H54 (cell line): ENCODE measurements around the gene CCDC54.
"Not testable (repeated sequence)": the region's sequence is repeated elsewhere in the genome, so short reads cannot be mapped to it uniquely, and the experiment has no call there.

ENCODE experiments used
- DNase-seq: peaks from one replicate; pipeline ENCODE4 v3.0.0; 2011; ENCODE audit warnings: low spot score, mixed read lengths; ENCODE audit not compliant: insufficient read length
- FAIRE-seq: peaks from 3 replicates; lab custom pipeline; 2011; peaks lifted over from hg19 to GRCh38; lab: Jason Lieb, UNC
- POLR2A ChIP-seq: IDR thresholded peaks from 2 replicates; pipeline ENCODE4 v1.6.1; 2011; ENCODE audit warnings: low read depth, mild to moderate bottlenecking, low read length

Gene CCDC54

DNA sequence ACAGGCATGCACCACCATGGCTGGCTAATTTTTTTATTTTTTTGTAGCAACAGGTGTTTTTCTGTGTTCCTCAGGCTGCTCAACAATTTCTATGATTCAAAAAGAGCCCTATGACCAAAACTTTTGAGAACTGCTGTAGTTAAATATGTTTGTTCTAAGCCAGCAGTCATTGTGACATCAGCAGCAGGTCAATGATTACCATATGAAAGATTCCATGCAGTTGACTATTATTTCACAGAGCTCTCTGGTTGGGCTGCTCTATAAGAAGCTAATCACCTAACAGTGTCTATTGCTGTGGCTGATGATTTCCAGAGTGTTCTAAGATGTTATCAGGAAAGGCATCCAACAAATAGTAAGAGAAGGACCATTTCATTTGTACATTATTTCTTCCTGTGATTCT lies at the start of gene CCDC54:
Gene CCDC54, plus strand, starts transcription at position 289 of the 400 bp plus-strand sequence. CDS start 149 bp downstream, outside the sequence.
- no peak for DNase-seq
- peak; percentile 23 for FAIRE-seq
- TF ChIP-seq POLR2A: no peak

DNA sequence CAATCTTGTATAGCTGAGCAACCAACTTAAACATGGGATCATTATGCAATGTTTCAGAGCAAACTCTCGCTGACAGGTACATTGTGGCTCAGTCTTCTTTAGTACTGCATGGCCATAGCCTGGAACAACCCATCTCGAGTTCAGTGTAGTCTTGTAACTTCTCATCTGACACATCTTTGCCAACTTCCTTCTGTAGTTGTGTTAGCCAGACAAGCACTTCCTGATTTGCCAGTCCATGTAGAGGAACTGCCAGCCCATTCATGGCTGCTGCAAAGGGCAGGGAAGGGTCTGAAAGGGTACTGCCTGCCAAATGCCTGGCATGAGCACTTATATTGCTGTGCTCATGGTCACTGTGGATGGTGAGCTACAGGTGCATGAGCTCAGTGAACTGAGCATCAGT lies 49.2 kb upstream of the CCDC54 start:
- no peak for DNase-seq
- no peak for TF ChIP-seq POLR2A
- FAIRE-seq: no peak

DNA sequence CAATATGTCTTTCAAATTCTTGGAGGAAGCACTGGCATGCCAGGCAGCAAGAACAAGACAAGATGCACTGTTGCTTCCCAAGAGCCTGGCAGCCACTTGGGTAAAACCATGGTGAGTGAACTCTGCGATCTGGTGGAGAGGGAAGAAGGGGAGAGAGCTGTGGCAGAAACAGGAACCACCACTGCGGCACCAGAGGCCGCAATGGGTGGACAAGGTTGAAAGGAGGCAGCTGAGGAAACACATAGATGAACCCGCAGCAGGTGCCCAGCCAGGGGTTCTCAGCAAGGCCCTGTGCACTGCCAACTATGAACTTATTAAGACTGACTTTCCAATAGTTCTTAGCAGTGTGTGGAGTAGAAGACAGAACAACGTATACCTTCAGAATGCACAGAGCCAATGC lies 48.2 kb upstream of the CCDC54 start:
- TF ChIP-seq POLR2A: no peak
- no peak for DNase-seq
- FAIRE-seq: no peak

DNA sequence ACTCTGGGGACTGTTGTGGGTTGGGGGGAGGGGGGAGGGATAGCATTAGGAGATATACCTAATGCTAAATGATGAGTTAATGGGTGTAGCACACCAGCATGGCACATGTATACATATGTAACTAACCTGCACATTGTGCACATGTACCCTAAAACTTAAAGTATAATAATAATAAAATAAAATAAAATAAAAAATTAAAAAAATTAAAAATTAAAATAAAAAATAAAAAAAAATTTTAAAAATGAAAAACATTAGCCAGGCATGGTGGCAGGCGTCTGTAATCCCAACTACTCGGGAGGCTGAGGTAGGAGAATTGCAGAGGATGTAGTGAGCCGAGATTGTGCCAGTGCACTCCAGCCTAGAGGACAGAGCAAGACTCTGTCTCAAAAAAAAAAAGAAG lies 37.5 kb upstream of the CCDC54 start:
- FAIRE-seq, DNase-seq: not testable (repeated sequence)

DNA sequence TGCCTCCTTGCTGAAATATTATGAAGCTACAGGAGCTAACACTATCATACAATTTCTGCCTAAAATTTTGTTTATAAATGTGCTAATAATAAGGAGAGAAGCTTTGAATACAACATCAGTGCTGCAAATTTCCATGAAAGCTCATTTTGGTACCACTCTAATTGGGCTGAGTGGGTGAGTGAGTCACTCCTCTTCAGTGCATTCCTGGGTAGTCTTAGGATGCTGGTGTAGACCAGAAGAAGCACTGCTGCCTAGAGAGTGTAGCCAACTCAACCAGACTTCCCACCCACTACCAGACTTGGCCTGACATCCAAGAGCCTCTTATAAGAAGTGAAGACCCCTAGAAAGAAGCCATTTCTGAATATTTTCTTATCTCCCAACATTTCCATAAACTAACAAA lies 32.5 kb upstream of the CCDC54 start:
- DNase-seq: no peak
- no peak for TF ChIP-seq POLR2A
- peak; percentile 71 for FAIRE-seq

DNA sequence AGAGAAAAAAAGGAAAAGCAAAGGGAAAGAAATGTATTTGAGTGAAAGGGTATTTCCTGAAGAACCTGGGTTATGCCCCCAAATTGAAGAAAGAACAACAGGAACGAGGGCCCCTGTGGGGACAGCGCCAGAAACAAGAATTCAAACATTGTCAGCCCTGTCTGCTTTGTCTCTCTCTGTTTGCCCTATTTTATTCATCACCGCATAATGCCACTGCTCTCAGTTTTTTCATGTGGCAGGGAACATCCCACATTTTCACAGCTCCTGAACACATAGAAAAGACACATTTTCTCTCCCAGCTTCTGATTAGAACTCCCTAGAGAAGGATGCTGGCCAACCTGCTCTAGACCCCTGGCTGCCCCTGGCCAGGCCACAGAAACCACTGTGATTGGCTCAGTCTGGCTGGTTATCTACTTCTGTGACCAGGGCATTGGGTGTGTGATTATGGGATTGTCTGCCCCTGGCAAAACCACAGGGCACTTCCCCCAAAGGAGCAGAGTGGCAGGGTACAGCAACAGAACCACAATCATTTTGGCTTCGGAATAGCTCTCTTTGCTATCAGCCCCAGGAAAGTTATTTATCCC lies 31.3 kb upstream of the CCDC54 start:
- no peak for DNase-seq
- TF ChIP-seq POLR2A: no peak
- no peak for FAIRE-seq

DNA sequence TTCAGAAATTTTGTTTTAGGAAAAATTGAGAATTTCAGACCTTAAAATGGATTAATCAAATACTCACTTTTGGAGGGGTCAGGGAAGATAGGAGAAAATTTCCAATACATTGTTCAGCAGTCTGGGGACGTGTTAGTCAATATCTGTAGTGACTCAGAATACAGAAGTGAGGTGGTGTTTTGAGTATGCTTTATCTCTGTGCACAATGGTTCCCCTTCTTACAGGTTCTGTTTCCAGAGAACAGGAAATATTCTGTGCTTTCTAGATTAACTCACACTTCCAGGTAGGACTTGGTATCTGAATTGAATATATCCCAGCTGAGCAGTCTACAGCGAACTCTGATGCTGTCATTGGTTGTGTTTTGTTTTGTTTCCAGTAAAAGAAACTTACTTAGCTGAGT lies 30.7 kb upstream of the CCDC54 start:
- DNase-seq (no peak), FAIRE-seq (peak; percentile 27)
- no peak for TF ChIP-seq POLR2A

DNA sequence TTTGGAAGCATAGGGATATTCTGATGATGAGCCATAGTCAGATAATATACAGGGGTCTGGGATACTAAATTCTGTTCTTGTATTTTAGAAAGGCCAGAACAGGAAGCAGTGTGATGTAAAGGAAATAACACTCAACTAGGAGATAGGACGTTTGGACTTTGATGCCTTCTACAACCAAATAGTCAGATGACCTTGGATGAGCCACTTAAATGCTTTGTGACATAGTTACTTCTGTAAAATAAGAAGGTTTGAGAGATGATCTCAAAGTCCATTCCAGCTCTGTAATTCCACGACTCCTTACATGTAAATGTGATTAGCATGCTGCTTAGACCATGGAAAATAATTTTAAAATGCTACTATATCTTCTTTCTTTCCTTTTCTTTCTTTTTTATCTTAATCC lies 29.5 kb upstream of the CCDC54 start:
- DNase-seq: no peak
- no peak for TF ChIP-seq POLR2A
- no peak for FAIRE-seq

DNA sequence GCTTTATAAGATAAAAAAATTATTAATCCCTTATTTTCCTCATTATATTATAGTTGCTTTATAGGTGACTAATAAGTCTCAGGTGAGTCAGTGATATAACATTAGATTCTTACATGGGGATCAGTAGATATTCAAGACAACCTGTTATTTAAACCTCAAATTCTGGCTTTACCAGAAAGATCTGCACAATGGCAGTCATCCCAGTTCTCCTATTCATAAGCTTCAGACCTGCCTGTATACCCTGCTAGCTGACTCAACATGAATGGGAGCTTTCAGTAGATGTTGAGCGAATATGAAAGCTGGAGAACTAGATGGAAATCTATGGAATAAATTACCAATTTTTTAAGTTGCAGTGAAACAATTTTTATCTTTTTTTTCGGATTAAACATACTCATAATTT lies 20.5 kb upstream of the CCDC54 start:
- FAIRE-seq: no peak
- DNase-seq: no peak
- TF ChIP-seq POLR2A: no peak

DNA sequence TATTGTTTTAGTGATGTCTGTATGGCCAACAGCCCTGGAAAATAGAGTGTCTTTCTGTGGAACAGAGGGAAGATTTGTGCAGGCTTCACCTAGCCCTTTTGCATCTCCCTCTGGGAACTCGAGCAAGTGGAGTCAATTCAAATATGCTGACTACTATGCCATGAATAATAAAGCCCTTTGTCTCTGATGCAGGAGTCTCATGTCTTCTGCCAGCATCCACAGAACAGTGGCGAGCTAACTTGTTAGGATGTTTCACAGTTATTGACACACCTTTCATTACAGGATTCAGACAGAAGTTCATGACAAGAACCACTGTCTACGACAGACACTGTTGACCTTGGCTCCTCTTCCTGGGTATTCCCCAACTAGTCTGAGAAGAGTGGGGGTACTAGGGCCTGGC lies 15.6 kb upstream of the CCDC54 start:
- DNase-seq (no peak), FAIRE-seq (no peak)
- no peak for TF ChIP-seq POLR2A

DNA sequence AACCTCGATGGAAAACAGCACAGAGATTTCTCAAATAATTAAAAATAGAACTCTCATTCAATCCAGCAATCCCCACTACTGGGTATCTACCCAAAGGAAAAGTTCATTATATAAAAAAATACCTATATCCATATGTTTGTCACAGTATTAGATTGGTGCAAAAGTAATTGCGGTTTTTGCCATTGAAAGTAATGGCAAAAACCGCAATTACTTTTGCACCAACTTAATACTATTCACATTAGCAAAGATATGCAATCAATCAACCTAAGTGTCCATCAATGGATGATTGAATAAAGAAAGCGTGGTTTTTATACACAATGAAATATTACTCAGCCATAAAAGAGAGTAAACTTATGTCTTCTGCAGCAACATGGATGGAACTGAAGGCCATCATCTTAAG lies 12.2 kb upstream of the CCDC54 start:
- no peak for FAIRE-seq
- TF ChIP-seq POLR2A: no peak
- DNase-seq: no peak

DNA sequence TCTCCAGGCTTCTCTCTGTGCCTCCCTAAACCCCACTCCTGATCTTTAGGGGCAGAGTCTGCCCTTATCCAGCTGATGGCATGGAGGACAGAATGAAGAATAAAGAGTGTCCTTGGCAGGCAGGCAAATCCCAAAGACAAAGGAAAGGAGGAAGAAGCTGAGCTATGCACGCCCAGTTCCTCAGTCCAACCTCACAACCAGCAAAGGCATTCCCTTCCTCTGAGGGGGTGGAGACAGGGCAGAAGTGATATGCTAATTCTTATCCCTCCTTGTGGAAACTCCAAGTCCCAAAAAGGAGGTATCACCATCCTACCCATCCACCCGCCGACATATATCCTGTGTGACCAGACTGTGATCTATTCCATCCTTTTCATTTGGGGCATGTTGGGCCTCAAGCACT lies 10.5 kb upstream of the CCDC54 start:
- no peak for TF ChIP-seq POLR2A
- FAIRE-seq: no peak
- DNase-seq: peak; percentile 11

DNA sequence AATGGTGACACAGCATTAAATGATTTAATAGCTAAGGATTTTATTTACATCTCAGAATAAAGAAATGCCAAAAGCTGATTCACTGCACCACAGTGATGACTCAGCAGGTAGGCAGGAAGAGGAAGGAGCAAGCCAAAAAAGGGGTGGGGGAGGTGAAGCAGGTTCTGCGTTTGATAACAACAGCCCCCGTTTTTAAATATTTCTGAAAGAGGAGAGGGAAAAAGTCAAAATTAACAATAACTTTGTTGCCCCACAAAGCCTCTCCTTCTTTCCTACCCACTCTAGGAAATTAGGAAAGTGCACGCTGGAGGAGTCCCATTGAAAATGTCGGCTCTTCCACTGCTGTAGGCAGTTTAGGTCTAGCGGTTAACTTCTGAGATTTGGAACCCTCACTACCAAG lies 9.9 kb upstream of the CCDC54 start:
- peak; percentile 87 for FAIRE-seq
- DNase-seq: peak; percentile 25
- no peak for TF ChIP-seq POLR2A

DNA sequence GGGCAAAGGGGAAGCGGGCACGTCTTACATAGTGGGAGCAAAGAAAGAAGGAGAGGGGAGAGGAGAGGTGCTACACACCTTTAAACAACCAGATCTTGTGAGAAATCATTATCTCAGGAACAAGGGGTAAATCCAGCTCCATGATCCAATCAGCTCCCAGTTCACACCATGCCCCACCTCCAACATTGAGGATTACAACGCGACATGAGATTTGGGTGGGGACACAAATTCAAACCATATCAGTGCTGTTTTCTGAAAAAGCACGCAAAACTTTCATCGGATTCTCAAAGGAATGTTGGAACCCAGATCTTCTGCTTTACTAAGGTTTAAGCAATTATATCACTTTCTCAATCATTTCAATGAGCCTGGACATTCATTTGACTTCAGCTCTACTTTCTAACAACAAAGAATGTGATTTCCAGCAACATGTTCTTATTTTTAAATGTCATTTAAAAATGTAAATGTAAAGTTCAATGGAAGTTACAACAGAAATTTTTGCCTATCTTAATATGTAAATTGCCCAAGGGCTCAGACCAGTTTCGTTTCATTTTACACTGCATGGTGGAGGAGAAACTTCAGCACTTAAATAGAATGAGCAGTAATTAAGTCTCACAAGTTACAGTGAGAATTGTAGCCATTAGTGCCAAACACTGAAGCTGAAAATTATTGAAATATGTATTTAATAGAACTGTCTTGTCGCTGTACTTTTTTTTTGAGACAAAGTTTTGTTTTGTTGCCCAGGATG lies 8.4 kb upstream of the CCDC54 start:
- DNase-seq (no peak), FAIRE-seq (peak; percentile 43)
- no peak for TF ChIP-seq POLR2A

DNA sequence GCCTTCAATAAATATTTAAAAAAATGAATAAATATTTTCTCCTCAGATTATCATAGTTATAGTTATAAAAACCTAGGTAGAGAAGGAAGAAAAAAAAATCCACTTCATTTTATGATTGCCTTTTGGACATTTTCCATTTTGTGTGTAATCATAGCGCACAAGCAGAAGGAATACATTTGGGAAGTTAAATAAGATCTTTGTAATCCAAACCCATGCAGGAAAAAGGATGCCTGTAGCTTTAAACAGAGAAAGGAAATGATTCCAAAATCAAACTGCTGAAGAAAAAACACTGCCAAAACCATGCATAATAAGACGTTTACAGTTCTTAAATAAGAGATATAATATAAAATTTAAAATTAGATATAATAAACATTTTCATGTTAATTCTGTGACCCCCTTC lies 7.4 kb upstream of the CCDC54 start:
- FAIRE-seq (no peak), DNase-seq (no peak)
- TF ChIP-seq POLR2A: no peak
